ENCODE measurements around the gene POU2F3. TPM values are rescaled to one million over a fixed set of nuclear protein-coding genes. Genes with fewer than 3 reads are reported as not detected.

Gene POU2F3
- total and polyA plus RNA-seq, 2 donors (not counting 1 experiment from before 2014, with no cell fraction given): not detected

GRCh38 chr11:120229451-120230424 is 10.2 kb upstream of the POU2F3 start:
- no peaks in the 10 kb centered on the region for H4K20me1 ChIP-seq (ENCODE audit: control insufficient read depth, extremely low read depth, insufficient read depth, low read length)

GRCh38 chr11:120230433-120231071 is 9.4 kb upstream of the POU2F3 start:
- no peaks in the 10 kb centered on the region for H3K4me1 ChIP-seq (ENCODE audit: control insufficient read depth, extremely low read depth, insufficient read depth, low read length)
- peaks cover 3% of the 10 kb centered on the region for H3K27me3 ChIP-seq (ENCODE audit: control insufficient read depth, insufficient read depth, low read length)
- no peak overlapping the region for H3K9ac ChIP-seq (ENCODE audit: insufficient read depth, low read length)
- no peak overlapping the region for H3K4me3 ChIP-seq (replicated peaks in 1 of 4; ENCODE audit: control extremely low read depth in 1 of 4, insufficient read depth in 1 of 4, low read depth in 3 of 4, low read length in 4 of 4)
- H3K27ac ChIP-seq (ENCODE audit: insufficient read depth, low read length): no peak overlapping the region
- no peak for DNase-seq (ENCODE audit: low read depth in 2 of 2)
- H3K79me2 ChIP-seq (ENCODE audit: control insufficient read depth, insufficient read depth, low read length): no peaks in the 10 kb centered on the region
- no peaks in the 10 kb centered on the region for H4K20me1 ChIP-seq (ENCODE audit: control insufficient read depth, extremely low read depth, insufficient read depth, low read length)
- H2AFZ ChIP-seq (ENCODE audit: low read length): no peak overlapping the region
- TF ChIP-seq EZH2 (IDR thresholded peaks at IDR 0.05; ENCODE audit: low read length, missing control alignments): no peak
- no peak for TF ChIP-seq CTCF (conservative IDR thresholded peaks at IDR 0.05 in 1 of 2, IDR thresholded peaks at IDR 0.05 in 1 of 2; ENCODE audit: low read depth in 1 of 2, low read length in 2 of 2)
- no peaks in the 10 kb centered on the region for H3K9me3 ChIP-seq (ENCODE audit: control insufficient read depth, insufficient read depth, low read depth, low read length)
- peaks cover 6% of the 10 kb centered on the region for H3K36me3 ChIP-seq (ENCODE audit: control insufficient read depth, insufficient read depth, low read length)
- H3K4me2 ChIP-seq (ENCODE audit: extremely low read depth, insufficient read depth, low read length): no peak overlapping the region

More at GRCh38 chr11:120229451-120230424, 10.2 kb upstream of the POU2F3 start:
- no peaks in the 10 kb centered on the region for H3K79me2 ChIP-seq (ENCODE audit: control insufficient read depth, insufficient read depth, low read length)
- peak; percentile 16 to 42 for DNase-seq (ENCODE audit: low read depth in 2 of 2)
- no peak overlapping the region for H3K9ac ChIP-seq (ENCODE audit: insufficient read depth, low read length)
- H3K27ac ChIP-seq (ENCODE audit: insufficient read depth, low read length): no peak overlapping the region
- no peaks in the 10 kb centered on the region for H3K9me3 ChIP-seq (ENCODE audit: control insufficient read depth, insufficient read depth, low read depth, low read length)
- no peak overlapping the region for H2AFZ ChIP-seq (ENCODE audit: low read length)
- H3K4me1 ChIP-seq (ENCODE audit: control insufficient read depth, extremely low read depth, insufficient read depth, low read length): no peaks in the 10 kb centered on the region
- H3K36me3 ChIP-seq (ENCODE audit: control insufficient read depth, insufficient read depth, low read length): peaks cover 6% of the 10 kb centered on the region
- peak; percentile 60 to 73 for TF ChIP-seq CTCF (conservative IDR thresholded peaks at IDR 0.05 in 1 of 2, IDR thresholded peaks at IDR 0.05 in 1 of 2; ENCODE audit: low read depth in 1 of 2, low read length in 2 of 2)
- no peak for TF ChIP-seq EZH2 (IDR thresholded peaks at IDR 0.05; ENCODE audit: low read length, missing control alignments)
- H3K4me3 ChIP-seq (replicated peaks in 1 of 4; ENCODE audit: control extremely low read depth in 1 of 4, insufficient read depth in 1 of 4, low read depth in 3 of 4, low read length in 4 of 4): no peak overlapping the region
- no peak overlapping the region for H3K4me2 ChIP-seq (ENCODE audit: extremely low read depth, insufficient read depth, low read length)
- peaks cover 3% of the 10 kb centered on the region for H3K27me3 ChIP-seq (ENCODE audit: control insufficient read depth, insufficient read depth, low read length)

- H3K27me3 ChIP-seq (ENCODE audit: control insufficient read depth, insufficient read depth, low read length): peaks cover 3% of the 10 kb centered on the region
- H3K36me3 ChIP-seq (ENCODE audit: control insufficient read depth, insufficient read depth, low read length): peaks cover 6% of the 10 kb centered on the region
- H3K4me2 ChIP-seq (ENCODE audit: extremely low read depth, insufficient read depth, low read length): no peak overlapping the region
- TF ChIP-seq CTCF (conservative IDR thresholded peaks at IDR 0.05 in 1 of 2, IDR thresholded peaks at IDR 0.05 in 1 of 2; ENCODE audit: low read depth in 1 of 2, low read length in 2 of 2): no peak
- no peak for TF ChIP-seq EZH2 (IDR thresholded peaks at IDR 0.05; ENCODE audit: low read length, missing control alignments)
- H3K4me1 ChIP-seq (ENCODE audit: control insufficient read depth, extremely low read depth, insufficient read depth, low read length): no peaks in the 10 kb centered on the region
- no peaks in the 10 kb centered on the region for H3K79me2 ChIP-seq (ENCODE audit: control insufficient read depth, insufficient read depth, low read length)
- H3K27ac ChIP-seq (ENCODE audit: insufficient read depth, low read length): no peak overlapping the region
- no peaks in the 10 kb centered on the region for H4K20me1 ChIP-seq (ENCODE audit: control insufficient read depth, extremely low read depth, insufficient read depth, low read length)
- H3K9ac ChIP-seq (ENCODE audit: insufficient read depth, low read length): no peak overlapping the region
- peak in 1 of 2 donors; percentile 10 for DNase-seq (ENCODE audit: low read depth in 2 of 2)
- H3K9me3 ChIP-seq (ENCODE audit: control insufficient read depth, insufficient read depth, low read depth, low read length): no peaks in the 10 kb centered on the region
- no peak overlapping the region for H3K4me3 ChIP-seq (replicated peaks in 1 of 4; ENCODE audit: control extremely low read depth in 1 of 4, insufficient read depth in 1 of 4, low read depth in 3 of 4, low read length in 4 of 4)
- no peak overlapping the region for H2AFZ ChIP-seq (ENCODE audit: low read length)
These were observed 8.0 kb upstream of the POU2F3 start for GRCh38 chr11:120231963-120232362.
